HL-60 (cell line): ENCODE measurements around the gene B4GALNT1.

ENCODE experiments used
- DNase-seq, 2 experiments: peaks; one replicate each; pipeline ENCODE4 v3.0.0-alpha.2; 2010 to 2020; ENCODE audit warnings: low read depth in 1 of 2, low spot score in 1 of 2
- H3K27ac ChIP-seq: fragments of 250-450 bp; sonication (Bioruptor Pico); replicated peaks from 2 replicates; pipeline ENCODE4 v1.5.1; 2020; ENCODE audit warnings: mild to moderate bottlenecking, moderate library complexity
- H3K27me3 ChIP-seq: fragments of 250-450 bp; sonication (Bioruptor Pico); 2 replicates; pipeline ENCODE4 v1.5.1; 2021; ENCODE audit warnings: mild to moderate bottlenecking, moderate library complexity; ENCODE audit not compliant: insufficient read depth, poor library complexity, severe bottlenecking
- H3K4me3 ChIP-seq: replicated peaks from 2 replicates; pipeline ENCODE4 v1.5.1; 2011; ENCODE audit warnings: mild to moderate bottlenecking, control low read depth, low read length; ENCODE audit not compliant: insufficient read depth
- CTCF ChIP-seq: IDR thresholded peaks from one replicate; pipeline ENCODE4 v1.5.1; 2011; ENCODE audit warnings: low read length, control low read depth, inconsistent platforms; ENCODE audit not compliant: insufficient read depth
- GABPA ChIP-seq: IDR thresholded peaks from 2 replicates; pipeline ENCODE4 v1.6.1; 2012; ENCODE audit warnings: low read depth
- POLR2AphosphoS5 ChIP-seq: IDR thresholded peaks from 2 replicates; pipeline ENCODE4 v1.6.1; 2012; ENCODE audit warnings: low read depth
- REST ChIP-seq: IDR thresholded peaks from 2 replicates; pipeline ENCODE4 v1.6.1; 2012; ENCODE audit warnings: low read depth; ENCODE audit not compliant: insufficient replicate concordance
- SPI1 ChIP-seq: IDR thresholded peaks from 2 replicates; pipeline ENCODE4 v1.6.1; 2012; ENCODE audit warnings: low read depth, mild to moderate bottlenecking, borderline replicate concordance

The B4GALNT1 gene

GRCh38 chr12:57622293-57623245 is 10.4 kb downstream of the B4GALNT1 start:
- no peak for DNase-seq
- Histone ChIP-seq H3K27ac (no peak overlapping the region), H3K27me3 (peaks cover 72% of the 10 kb centered on the region), H3K4me3 (no peak overlapping the region)
- TF ChIP-seq CTCF (no peak), SPI1 (no peak), GABPA (no peak), POLR2AphosphoS5 (no peak), REST (no peak)

- DNase-seq = peak in 1 of 2 experiments; percentile 36
- Histone ChIP-seq H3K27me3 (peaks cover 65% of the 10 kb centered on the region), H3K27ac (no peak overlapping the region), H3K4me3 (peak overlapping the region; percentile 24)
- TF ChIP-seq SPI1 (no peak), CTCF (peak; percentile 91), POLR2AphosphoS5 (no peak), GABPA (no peak), REST (no peak)
Measured at GRCh38 chr12:57621497-57622292, 11.3 kb downstream of the B4GALNT1 start.

GRCh38 chr12:57620936-57621496 is 12.0 kb downstream of the B4GALNT1 start:
- peaks cover 60% of the 10 kb centered on the region for H3K27me3 ChIP-seq
- H3K27ac ChIP-seq = no peak overlapping the region
- peak in 1 of 2 experiments; percentile 25 for DNase-seq
- H3K4me3 ChIP-seq = peak overlapping the region; percentile 24
- TF ChIP-seq REST = peak; percentile 21
- TF ChIP-seq GABPA = no peak
